G401 (cell line): Measurements from ENCODE around the gene MID1. TPM values are rescaled to one million over a fixed set of nuclear protein-coding genes. Genes with fewer than 3 reads are reported as not detected.
A peak's percentile ranks its signal among the peaks of the same experiment; 100 is the strongest.

Source experiments
- DNase-seq: peaks from one replicate; pipeline ENCODE4 v3.0.0-alpha.2; 2015; ENCODE audit warnings: low spot score
- in situ Hi-C: cut with HindIII; loops from 2 replicates; pipeline ENCODE4 v1.10.0; 2016; ENCODE audit warnings: low sequenced_read_pairs, mixed read lengths
- total RNA-seq: library from RNA; depleted of rRNA; stranded (reverse); fragments of >200 nt; shearing (Covaris generic); gene quantifications from 2 replicates; pipeline ENCODE4 v1.2.3, GENCODE V29; 2014

The MID1 gene
- total RNA-seq, 1 experiment from 2014 or later, result 0.07 TPM

DNA sequence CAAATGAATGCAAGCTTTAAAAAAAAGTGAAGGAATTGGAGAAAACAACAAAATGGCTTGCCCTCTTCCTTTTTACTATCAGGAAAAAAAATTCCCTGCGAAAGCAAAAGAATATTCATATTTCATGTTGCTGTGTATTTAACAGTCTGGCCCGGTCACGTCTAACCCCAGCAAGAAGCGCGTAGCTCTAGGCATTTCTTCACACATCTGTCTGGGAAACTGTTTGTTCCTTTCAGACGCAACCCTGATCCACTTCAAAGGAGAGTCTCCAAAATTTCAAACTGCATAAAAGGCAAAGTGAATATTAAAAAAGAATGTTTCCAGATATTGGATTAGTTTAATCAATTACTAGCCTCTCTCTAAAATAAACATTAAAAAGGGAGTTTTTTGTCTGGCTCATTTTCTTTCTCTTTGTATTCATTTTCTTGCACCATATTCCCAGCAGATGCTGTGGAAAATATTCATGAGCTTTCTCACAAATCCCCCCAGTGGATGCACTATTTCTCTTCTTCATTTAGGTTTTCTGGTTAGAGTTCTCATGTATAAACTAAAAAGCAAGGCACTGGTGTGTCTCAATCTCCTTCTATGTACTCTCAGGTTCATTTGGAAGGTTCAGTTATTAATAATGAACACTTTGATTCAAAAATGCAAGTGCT is 145.3 kb downstream of the MID1 start:
- in situ Hi-C loops, result no loop called here
- DNase-seq, result no peak

DNA sequence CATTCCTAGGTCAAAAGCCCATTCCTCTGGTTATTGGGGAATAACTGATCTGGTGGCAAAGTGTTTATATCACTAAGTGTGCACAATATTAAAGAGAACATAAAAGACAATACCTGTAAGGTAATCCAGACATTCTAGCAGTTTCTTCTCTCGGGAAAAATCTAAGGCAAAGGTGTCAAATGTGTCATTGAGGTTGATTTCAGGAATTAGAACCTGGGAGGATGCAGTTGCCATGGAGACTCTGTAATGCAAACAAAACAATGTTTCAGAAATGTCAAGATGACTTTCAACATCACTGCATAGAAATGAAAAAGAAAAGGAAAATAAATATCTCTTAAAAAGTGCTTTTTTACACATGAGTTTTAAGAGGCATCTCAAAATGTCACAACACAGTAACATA is 145.9 kb downstream of the MID1 start:
- DNase-seq, result no peak
- in situ Hi-C loops, result no loop called here

DNA sequence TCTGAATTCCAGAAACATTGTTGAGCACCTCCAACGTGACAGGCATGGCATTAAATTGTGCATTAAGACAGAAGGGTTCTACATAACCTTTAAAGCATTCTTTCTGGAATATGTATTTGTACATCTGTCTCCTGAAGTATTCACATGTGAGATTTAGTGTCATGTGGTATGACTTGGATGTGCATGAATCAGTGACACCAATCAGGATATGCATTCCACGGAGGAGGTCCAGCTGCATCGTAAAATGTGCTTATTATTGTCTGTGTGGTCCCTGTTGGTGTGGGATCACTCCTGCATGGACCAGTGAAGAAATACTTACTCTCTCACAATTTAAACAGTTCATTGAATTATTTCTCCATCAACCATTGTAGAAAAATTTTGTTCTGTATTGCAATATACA is 149.0 kb downstream of the MID1 start:
- no peak for DNase-seq
- in situ Hi-C loops, result no loop called here

DNA sequence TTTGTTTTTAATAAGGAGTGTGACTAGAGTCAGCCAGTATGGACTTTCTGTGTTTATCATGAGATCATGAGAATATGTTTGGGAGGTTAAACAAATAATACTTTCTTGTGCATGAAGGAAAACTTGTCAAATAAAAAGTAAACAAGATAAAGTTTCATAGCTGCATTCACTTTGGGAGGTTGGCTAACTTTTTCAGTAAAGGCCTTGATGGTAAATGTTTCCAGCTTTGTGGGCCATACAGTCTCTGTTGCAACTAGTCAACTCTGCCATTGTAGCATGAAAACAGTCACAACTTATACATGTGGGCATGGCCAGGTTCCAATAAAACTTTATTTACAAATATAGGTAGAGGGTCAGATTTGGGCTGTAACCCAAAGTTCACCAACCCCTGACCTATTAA is 150.4 kb downstream of the MID1 start:
- in situ Hi-C loops, result no loop called here
- DNase-seq, result no peak

DNA sequence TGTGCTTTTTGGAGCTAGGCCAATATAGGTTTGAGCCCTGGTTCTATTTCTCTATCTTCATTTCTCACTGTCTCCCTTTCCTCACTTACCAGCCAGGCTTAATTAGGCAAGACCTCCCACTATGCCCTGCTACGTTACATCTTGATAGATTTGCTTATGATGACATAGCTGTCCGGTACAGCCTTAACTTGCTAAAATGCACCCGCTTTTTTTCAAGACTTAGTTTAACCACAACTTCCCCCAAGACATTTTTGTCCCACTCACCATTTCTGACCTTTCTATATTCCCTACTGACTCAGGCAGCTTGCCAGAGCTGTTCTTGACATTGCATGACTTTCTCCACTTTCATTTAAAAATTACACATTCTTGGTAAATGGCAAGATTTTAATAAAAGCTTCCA is 152.6 kb downstream of the MID1 start:
- DNase-seq, result no peak
- in situ Hi-C loops, result no loop called here

DNA sequence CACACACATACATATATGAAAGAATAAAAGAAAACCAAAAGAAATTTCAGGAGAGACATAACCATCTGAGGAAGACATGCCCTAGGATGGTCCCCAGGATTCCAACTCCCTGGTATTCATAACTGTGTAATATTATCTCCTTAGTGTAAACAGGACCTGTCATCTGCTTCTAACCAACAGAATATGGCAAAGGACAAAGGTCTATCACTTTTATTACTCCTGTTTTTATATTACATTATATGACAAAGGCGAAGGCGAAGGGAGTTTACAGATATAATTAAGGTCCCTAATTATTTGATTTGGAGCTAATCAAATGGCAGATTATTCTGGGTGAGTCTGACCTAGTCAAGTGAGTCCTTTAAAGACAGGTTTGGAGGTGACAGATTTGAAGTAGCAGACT is 155.1 kb downstream of the MID1 start:
- DNase-seq, result no peak
- in situ Hi-C loops, result no loop called here

DNA sequence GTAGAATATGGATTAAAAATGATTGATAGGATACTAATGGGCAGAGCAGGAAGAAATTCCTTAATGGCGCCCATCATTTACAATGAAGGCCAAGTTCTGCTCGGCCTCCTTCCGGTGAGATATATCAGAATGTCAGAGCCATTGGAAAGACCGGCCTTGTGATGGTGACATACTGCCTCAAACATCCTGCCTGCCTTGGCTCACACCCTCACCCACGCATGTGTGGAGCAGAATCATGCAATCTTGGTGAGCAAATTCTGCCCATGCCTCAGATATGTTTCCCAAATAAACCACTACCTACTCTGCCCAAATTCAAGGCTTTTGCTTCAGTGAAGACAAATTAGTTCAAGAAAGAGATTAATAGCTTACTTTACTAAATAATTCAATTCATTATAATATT is 163.3 kb downstream of the MID1 start:
- in situ Hi-C loops, result no loop called here

DNA sequence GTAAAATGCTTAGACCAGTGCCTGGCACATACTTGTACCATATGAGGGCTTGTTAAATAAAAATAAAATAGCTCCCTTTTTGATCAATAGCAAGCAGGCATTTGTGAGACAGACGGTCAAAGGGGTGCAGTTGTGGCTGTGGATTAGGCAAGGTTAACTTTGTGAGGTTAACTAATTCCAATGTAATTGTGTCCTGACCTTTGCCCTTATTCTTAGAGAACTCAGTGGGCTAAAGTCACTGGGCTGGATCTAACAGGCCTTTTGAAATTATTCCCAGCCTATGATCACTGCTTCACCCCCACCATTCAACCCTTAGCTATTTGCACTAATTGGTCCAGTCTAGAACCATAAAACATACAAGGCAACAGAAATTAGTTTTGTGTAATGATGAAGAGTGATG is 166.4 kb downstream of the MID1 start:
- DNase-seq, result no peak
- in situ Hi-C loops, result no loop called here

More for the DNA sequence above, 163.3 kb downstream of the MID1 start:
- DNase-seq, result no peak

DNA sequence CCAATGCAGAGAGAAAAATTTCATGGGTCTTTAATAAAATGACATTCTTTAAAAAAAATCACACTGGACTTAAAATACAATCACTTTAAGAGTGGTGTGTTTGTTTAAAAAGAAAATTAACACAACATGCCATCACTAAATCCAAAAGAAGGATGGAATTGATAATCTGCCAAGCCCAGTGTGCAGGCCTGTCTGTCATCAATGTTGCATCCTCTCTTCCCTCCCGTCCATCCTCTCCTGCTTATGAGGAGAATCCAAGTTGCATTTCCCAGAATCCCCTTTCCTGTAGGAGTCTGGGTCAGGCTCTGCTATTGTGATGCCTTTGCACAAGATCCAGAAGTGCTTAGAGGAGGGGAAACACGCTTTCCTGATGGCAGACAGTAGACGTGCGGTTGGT is 169.4 kb downstream of the MID1 start:
- in situ Hi-C loops, result no loop called here
- no peak for DNase-seq

DNA sequence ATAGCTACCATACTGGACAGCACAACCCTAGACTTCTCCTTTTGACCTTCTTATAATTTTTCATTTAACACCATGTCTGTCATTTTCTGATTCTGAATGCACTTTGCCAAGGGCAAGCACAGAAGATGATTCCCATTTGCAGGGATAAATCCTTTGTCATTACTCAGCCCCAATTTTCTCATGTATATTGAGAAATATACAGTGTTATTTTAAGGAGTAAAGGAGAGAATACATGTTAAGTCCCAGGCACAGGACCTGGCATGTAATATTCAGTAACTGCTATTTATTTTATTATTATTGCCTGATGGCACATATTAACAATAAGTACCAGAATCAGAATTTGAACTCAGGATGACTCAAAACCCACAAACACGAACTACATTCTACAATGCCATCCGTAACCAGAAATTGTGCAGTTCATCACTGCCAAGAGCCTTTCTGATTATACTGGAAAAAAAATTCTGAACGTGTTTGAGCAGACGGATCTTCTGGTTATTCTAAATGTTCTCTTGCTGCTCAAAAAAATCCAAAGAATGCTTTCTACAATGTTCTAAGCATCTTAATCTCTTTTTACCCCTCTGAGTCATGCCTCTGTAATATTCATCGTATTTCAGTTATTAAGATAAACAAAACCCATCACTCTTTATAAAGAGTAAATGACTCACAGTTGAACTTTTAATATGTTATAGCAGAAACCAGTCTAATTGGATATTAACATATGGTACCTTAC is 170.0 kb downstream of the MID1 start:
- no peak for DNase-seq
- in situ Hi-C loops, result no loop called here

DNA sequence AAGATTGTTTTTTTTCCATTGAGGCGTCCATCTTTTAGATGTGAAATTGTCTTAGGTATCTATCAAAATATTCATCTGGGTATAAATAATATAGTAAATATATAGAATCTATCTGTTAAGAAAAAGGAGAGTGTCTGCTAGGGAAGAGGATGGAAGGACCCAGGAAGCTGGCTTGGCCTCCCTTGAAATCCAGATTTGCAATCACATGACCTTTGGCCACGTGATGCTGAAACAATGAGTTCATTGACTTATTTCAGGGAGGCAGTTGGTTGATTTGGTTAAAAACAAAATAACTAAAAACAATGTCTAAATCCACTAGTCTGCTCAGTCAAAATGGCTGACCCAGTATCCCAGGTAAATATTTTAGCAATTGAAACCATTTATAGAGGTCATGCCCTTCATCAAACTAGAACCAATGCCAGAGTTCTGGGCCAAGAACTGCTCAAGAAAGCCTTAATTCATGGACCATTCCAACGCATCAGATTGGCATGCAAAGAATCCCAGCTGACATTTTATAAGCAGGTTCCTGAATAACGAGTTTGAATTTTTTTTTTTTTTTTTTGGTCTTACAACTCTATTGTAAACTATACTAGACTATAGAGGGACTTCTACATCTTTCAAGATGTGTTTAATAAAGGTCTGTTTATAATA is 172.7 kb downstream of the MID1 start:
- no peak for DNase-seq
- in situ Hi-C loops, result no loop called here

DNA sequence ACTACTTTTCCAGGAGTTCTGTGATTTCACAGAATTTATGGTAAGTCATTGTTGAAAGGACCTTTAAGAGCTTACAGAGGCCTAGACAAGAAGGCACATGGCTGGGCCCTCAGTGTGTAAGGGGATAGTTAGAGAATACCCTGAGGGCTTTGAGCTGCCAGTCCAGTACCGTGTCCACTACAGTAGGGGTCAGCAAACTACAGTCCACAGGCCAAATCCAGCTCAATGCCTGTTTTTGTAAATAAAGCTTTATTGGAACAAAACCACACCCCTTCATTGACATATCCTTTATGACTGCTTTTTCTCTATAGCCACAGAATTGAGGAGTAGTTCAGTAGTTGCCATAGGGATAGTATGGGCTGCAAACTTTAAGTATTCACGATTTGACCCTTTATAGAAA is 176.2 kb downstream of the MID1 start:
- DNase-seq, result no peak
- in situ Hi-C loops, result no loop called here

DNA sequence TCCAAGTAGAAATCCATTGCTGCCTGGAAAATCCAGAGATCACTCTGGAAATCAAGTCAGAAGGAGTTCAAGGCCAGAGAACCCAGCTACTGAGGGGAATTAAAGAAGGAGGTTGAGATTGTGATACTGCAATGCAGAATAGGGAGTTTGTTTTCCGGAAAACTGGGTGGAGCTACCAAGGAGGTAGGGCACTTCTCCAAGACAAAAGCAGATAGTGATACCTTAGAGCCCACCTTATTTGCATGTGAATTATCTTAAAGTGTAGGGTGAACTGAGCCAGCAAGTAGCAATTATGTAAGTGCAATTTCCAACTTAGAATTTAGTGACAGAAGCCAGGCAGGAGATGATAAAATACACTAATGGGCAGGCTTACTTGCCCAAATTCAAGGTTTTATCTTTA is 178.9 kb downstream of the MID1 start:
- in situ Hi-C loops, result no loop called here

DNA sequence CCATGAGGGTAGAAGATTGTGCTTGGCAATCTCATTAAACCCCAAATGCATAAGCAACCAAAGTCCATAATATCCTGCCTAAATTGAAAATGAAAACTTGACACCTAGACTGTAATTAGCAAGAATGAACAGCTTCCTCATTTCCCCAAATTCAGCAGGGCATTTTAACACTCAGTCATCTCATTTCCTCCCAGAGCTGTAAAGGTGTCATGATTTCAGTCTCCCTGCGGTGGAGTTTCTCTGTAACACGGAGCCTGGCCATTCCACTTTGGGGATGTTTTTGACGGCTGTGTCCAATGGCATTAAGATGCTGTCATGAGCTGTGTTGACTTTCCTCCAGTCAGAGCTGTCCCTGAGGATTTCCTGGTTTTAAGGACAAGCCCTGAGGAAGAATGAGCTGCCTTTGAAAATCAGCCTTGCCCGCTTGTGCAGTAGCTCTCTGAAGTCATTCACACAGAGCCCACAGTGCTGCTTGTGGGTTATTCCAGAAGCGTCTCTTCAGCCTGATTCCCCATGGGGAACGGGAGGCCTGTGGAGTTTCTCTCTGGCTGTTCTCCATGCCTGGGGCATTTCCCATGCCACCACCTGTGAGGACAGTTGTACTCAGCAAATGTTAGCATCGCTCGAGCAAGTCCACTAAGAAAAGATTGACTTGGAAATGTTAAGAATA is 187.0 kb downstream of the MID1 start:
- DNase-seq, result peak; percentile 37
- in situ Hi-C loops, result no loop called here

More for the DNA sequence above, 178.9 kb downstream of the MID1 start:
- DNase-seq, result no peak

DNA sequence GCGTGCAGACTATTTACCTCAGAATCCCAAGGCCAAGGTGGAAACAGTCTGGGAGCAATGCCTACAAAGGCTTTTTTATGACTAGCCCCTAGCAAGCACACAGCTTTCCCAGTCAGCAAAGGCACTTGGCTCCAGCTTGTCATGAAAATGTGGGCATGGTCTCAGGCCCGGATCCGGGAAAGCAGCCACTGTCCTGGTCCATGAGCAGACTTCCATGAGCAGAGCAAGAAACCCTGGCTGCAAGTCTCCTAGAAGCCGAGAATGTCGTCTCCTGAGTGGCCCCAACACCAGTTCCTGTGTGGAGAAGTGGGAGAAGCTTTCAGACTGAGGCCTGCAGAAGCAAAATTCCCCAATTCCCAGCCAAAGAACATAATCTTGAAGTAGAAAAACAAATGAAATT is 190.5 kb downstream of the MID1 start:
- DNase-seq, result no peak
- in situ Hi-C loops, result no loop called here

DNA sequence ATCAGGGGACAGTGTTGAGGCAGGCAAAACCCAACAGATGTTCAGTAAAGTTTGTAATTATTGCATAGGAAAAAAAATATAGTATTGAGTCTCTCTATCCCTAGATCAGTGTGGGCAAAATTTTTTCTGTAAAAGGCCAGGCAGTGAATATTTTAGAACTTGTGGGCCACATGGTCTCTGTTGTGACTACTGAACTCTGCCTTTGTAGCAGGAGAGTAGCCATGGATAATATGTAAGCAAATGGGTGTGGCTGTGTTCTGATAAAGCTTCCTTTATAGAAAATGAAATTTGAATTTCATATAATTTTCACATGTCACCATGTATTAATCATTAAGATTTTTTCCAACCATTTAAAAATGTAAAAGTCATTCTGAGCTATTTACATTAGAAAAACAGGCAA is 193.1 kb downstream of the MID1 start:
- in situ Hi-C loops, result no loop called here
- no peak for DNase-seq

DNA sequence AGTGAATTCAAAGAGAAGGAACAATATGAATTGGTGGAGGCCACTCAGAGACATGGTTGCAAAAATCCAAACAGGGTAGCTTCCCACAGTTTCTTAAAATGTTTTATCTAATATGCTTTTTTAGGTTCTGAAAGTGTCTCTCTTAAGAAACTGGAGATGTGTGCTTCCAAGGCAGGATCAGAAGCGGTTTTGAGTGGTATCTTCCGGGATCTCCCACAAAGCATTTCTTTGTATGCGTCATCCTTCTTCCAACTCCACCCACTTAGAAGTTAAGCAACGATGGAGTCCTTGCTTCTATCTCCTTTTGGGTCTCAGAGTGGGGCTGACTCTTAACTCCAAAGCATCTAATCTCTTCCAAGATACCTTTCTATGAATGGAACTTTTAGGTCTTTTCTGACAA is 196.7 kb downstream of the MID1 start:
- in situ Hi-C loops, result no loop called here
- DNase-seq, result no peak

DNA sequence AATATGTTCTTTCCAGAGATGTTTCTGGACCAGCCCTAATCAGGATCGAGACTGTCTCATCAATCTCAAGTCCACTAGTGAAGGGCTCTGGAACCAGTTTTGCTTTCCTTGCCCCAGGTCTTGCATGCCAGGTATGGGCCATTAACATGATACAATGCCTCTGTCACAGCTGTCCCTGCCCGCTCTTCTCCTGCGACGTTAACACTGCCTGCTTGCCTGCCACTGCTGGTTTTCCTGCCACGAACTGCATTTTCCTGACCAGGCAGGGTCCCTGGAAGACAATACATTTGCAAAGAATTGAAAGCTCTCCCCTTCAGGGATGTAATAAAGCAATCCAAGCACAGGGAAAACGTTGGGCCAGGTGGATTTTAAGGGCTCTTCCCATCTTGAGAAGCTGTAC is 200.3 kb downstream of the MID1 start:
- in situ Hi-C loops, result no loop called here
- no peak for DNase-seq

DNA sequence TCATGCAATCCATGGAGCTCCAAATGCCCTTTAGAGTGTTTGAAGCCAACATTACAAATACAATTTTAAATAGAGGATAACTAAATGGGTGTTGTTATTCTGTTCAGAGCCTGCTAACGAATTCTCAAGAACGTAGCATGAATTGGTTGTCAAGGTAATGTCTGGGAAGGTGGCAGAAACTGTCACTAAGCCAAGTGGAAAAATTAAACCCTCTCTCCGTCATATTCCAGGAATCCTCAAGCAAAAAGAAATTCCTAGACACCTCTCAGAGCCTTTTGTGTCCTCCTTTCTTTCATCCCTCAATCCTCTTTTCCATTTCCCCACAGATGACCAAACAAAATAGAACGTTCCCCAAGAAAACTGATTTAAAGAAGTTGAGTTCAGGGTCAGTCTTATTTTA is 204.0 kb downstream of the MID1 start:
- in situ Hi-C loops, result no loop called here
- DNase-seq, result no peak

DNA sequence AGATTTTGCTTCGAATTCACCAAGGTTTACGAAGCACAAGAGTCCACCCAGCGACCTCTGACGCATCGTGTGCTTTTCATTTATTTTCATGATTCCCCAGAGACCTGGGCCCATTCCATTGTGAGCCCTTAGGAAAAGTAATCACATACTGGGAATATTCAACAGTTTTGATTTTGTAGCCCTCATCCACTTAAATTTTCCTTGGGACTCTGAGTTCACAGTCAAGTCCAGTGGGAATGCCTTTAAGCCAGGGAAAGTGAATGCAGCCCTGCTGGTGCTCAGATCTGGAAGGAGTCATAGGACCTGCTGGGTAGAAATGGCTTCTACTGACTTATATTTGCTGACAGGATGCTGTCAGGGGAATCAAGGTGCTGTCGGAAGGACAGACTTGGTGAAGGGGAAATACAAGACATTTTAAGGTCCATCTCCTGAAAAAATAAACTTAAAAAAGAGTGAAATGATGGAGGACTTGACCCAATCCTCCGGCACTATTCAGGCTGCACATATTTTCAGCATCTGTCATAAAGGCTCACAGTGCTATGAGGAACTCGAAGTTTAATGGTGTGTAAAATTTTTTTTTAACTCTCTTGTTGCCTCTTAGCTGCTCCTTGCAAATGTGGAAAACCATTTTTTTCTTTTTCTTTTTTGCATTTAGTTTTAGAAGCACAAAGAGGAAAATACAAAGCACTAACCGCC is 204.9 kb downstream of the MID1 start:
- in situ Hi-C loops, result no loop called here
- DNase-seq, result no peak
